ENCODE results near the gene COG2.
A peak's percentile ranks its signal among the peaks of the same experiment; 100 is the strongest.

The COG2 gene

GRCh38 chr1:230612651-230613050 is 29.6 kb upstream of the COG2 start:
- H3K4me3 Mint-ChIP-seq, result no peak overlapping the region
- no peak overlapping the region for H3K27ac Mint-ChIP-seq
- H3K4me1 Mint-ChIP-seq, result no peaks in the 10 kb centered on the region
- ATAC-seq (ENCODE audit: low read depth) (no peak), DNase-seq (ENCODE audit: low spot score in 2 of 2) (no peak)
- no peaks in the 10 kb centered on the region for H3K36me3 Mint-ChIP-seq
- H3K9me3 Mint-ChIP-seq, result no peaks in the 10 kb centered on the region
- peaks cover 12% of the 10 kb centered on the region for H3K27me3 Mint-ChIP-seq

- peaks cover 14% of the 10 kb centered on the region for H3K27me3 Mint-ChIP-seq
- ATAC-seq (ENCODE audit: low read depth) (no peak), DNase-seq (ENCODE audit: low spot score in 2 of 2) (no peak)
- no peaks in the 10 kb centered on the region for H3K4me1 Mint-ChIP-seq
- no peak overlapping the region for H3K27ac Mint-ChIP-seq
- H3K9me3 Mint-ChIP-seq, result no peaks in the 10 kb centered on the region
- no peak overlapping the region for H3K4me3 Mint-ChIP-seq
- no peaks in the 10 kb centered on the region for H3K36me3 Mint-ChIP-seq
Observed at GRCh38 chr1:230614121-230614520, 28.2 kb upstream of the COG2 start.

- no peak overlapping the region for H3K4me3 Mint-ChIP-seq
- no peak for ATAC-seq (ENCODE audit: low read depth)
- peaks cover 9% of the 10 kb centered on the region for H3K27me3 Mint-ChIP-seq
- H3K4me1 Mint-ChIP-seq, result no peaks in the 10 kb centered on the region
- no peak for DNase-seq (ENCODE audit: low spot score in 2 of 2)
- no peaks in the 10 kb centered on the region for H3K36me3 Mint-ChIP-seq
- H3K27ac Mint-ChIP-seq, result no peak overlapping the region
- no peaks in the 10 kb centered on the region for H3K9me3 Mint-ChIP-seq
Observed at GRCh38 chr1:230618537-230618936, 23.7 kb upstream of the COG2 start.

- no peak for DNase-seq (ENCODE audit: low spot score in 2 of 2)
- no peak for ATAC-seq (ENCODE audit: low read depth)
- H3K4me3 Mint-ChIP-seq, result no peak overlapping the region
Observed at GRCh38 chr1:230620649-230621323, 21.5 kb upstream of the COG2 start.

GRCh38 chr1:230621324-230622030 is 20.8 kb upstream of the COG2 start:
- ATAC-seq (ENCODE audit: low read depth) (no peak), DNase-seq (ENCODE audit: low spot score in 2 of 2) (no peak)
- peaks cover 12% of the 10 kb centered on the region for H3K27me3 Mint-ChIP-seq
- no peaks in the 10 kb centered on the region for H3K9me3 Mint-ChIP-seq
- H3K27ac Mint-ChIP-seq, result no peak overlapping the region
- H3K4me1 Mint-ChIP-seq, result no peaks in the 10 kb centered on the region
- H3K36me3 Mint-ChIP-seq, result no peaks in the 10 kb centered on the region
- H3K4me3 Mint-ChIP-seq, result no peak overlapping the region

More at GRCh38 chr1:230620649-230621323, 21.5 kb upstream of the COG2 start:
- Mint-ChIP-seq H3K36me3 (no peaks in the 10 kb centered on the region), H3K9me3 (no peaks in the 10 kb centered on the region), H3K27ac (no peak overlapping the region), H3K4me1 (no peaks in the 10 kb centered on the region), H3K27me3 (peaks cover 14% of the 10 kb centered on the region)

GRCh38 chr1:230622151-230622550 is 20.1 kb upstream of the COG2 start:
- no peak overlapping the region for H3K4me3 Mint-ChIP-seq
- peaks cover 12% of the 10 kb centered on the region for H3K27me3 Mint-ChIP-seq
- ATAC-seq (ENCODE audit: low read depth), result no peak
- H3K36me3 Mint-ChIP-seq, result no peaks in the 10 kb centered on the region
- H3K9me3 Mint-ChIP-seq, result no peaks in the 10 kb centered on the region
- DNase-seq (ENCODE audit: low spot score in 2 of 2), result no peak
- H3K27ac Mint-ChIP-seq, result no peak overlapping the region
- no peaks in the 10 kb centered on the region for H3K4me1 Mint-ChIP-seq

GRCh38 chr1:230624097-230624713 is 18.1 kb upstream of the COG2 start:
- H3K4me3 Mint-ChIP-seq, result no peak overlapping the region
- H3K27ac Mint-ChIP-seq, result no peak overlapping the region
- H3K4me1 Mint-ChIP-seq, result no peaks in the 10 kb centered on the region
- H3K27me3 Mint-ChIP-seq, result peaks cover 10% of the 10 kb centered on the region
- DNase-seq (ENCODE audit: low spot score in 2 of 2) (no peak), ATAC-seq (ENCODE audit: low read depth) (no peak)
- H3K36me3 Mint-ChIP-seq, result no peaks in the 10 kb centered on the region
- H3K9me3 Mint-ChIP-seq, result no peaks in the 10 kb centered on the region

GRCh38 chr1:230626232-230626631 is 16.0 kb upstream of the COG2 start:
- no peak for ATAC-seq (ENCODE audit: low read depth)
- Mint-ChIP-seq H3K36me3 (no peaks in the 10 kb centered on the region), H3K4me1 (no peaks in the 10 kb centered on the region), H3K27me3 (peaks cover 9% of the 10 kb centered on the region), H3K27ac (no peak overlapping the region), H3K4me3 (no peak overlapping the region), H3K9me3 (no peaks in the 10 kb centered on the region)
- DNase-seq (ENCODE audit: low spot score in 2 of 2), result no peak

GRCh38 chr1:230627767-230628166 is 14.5 kb upstream of the COG2 start:
- ATAC-seq (ENCODE audit: low read depth), result no peak
- Mint-ChIP-seq H3K36me3 (no peaks in the 10 kb centered on the region), H3K4me3 (no peak overlapping the region), H3K27ac (no peak overlapping the region), H3K27me3 (peaks cover 9% of the 10 kb centered on the region), H3K4me1 (no peaks in the 10 kb centered on the region), H3K9me3 (no peaks in the 10 kb centered on the region)
- no peak for DNase-seq (ENCODE audit: low spot score in 2 of 2)

GRCh38 chr1:230629511-230629910 is 12.8 kb upstream of the COG2 start:
- H3K4me3 Mint-ChIP-seq, result no peak overlapping the region
- H3K9me3 Mint-ChIP-seq, result no peaks in the 10 kb centered on the region
- no peak for DNase-seq (ENCODE audit: low spot score in 2 of 2)
- ATAC-seq (ENCODE audit: low read depth), result no peak
- H3K36me3 Mint-ChIP-seq, result no peaks in the 10 kb centered on the region
- H3K27ac Mint-ChIP-seq, result no peak overlapping the region
- H3K27me3 Mint-ChIP-seq, result peaks cover 7% of the 10 kb centered on the region
- no peaks in the 10 kb centered on the region for H3K4me1 Mint-ChIP-seq

- Mint-ChIP-seq H3K4me3 (no peak overlapping the region), H3K36me3 (no peaks in the 10 kb centered on the region), H3K27ac (no peak overlapping the region), H3K4me1 (no peaks in the 10 kb centered on the region), H3K9me3 (no peaks in the 10 kb centered on the region), H3K27me3 (peaks cover 3% of the 10 kb centered on the region)
- DNase-seq (ENCODE audit: low spot score in 2 of 2) (no peak), ATAC-seq (ENCODE audit: low read depth) (no peak)
Observed at GRCh38 chr1:230631477-230631876, 10.8 kb upstream of the COG2 start.

GRCh38 chr1:230632273-230632873 is 9.9 kb upstream of the COG2 start:
- no peaks in the 10 kb centered on the region for H3K36me3 Mint-ChIP-seq
- peak; percentile 55 for ATAC-seq (ENCODE audit: low read depth)
- peaks cover 8% of the 10 kb centered on the region for H3K27me3 Mint-ChIP-seq
- DNase-seq (ENCODE audit: low spot score in 2 of 2), result peak in 1 of 2 donors; percentile 5
- no peak overlapping the region for H3K27ac Mint-ChIP-seq
- H3K4me1 Mint-ChIP-seq, result no peaks in the 10 kb centered on the region
- H3K9me3 Mint-ChIP-seq, result no peaks in the 10 kb centered on the region
- H3K4me3 Mint-ChIP-seq, result no peak overlapping the region

- no peak overlapping the region for H3K27ac Mint-ChIP-seq
- no peak overlapping the region for H3K4me3 Mint-ChIP-seq
- H3K9me3 Mint-ChIP-seq, result no peaks in the 10 kb centered on the region
- ATAC-seq (ENCODE audit: low read depth), result no peak
- H3K27me3 Mint-ChIP-seq, result peaks cover 13% of the 10 kb centered on the region
- H3K36me3 Mint-ChIP-seq, result no peaks in the 10 kb centered on the region
- no peaks in the 10 kb centered on the region for H3K4me1 Mint-ChIP-seq
- DNase-seq (ENCODE audit: low spot score in 2 of 2), result no peak
Observed at GRCh38 chr1:230633469-230633868, 8.8 kb upstream of the COG2 start.

- H3K4me3 Mint-ChIP-seq, result no peak overlapping the region
- H3K27me3 Mint-ChIP-seq, result peaks cover 13% of the 10 kb centered on the region
- H3K4me1 Mint-ChIP-seq, result no peaks in the 10 kb centered on the region
- no peak for DNase-seq (ENCODE audit: low spot score in 2 of 2)
- H3K27ac Mint-ChIP-seq, result no peak overlapping the region
- ATAC-seq (ENCODE audit: low read depth), result no peak
- H3K36me3 Mint-ChIP-seq, result no peaks in the 10 kb centered on the region
- no peaks in the 10 kb centered on the region for H3K9me3 Mint-ChIP-seq
Observed at GRCh38 chr1:230634384-230634783, 7.9 kb upstream of the COG2 start.

Measured in memory B cell (primary cell).